HG02588 (cell line): ENCODE data around the gene XYLT2.
A peak's percentile ranks its signal among the peaks of the same experiment; 100 is the strongest.
"Not testable (repeated sequence)": the region's sequence is repeated elsewhere in the genome, so short reads cannot be mapped to it uniquely, and the experiment has no call there.

Experiments used
- ATAC-seq: cut with Tn5 transposase; IDR thresholded peaks from one replicate; pipeline ENCODE4 v1.9.1; 2021; ENCODE audit warnings: mild to moderate bottlenecking, moderate library complexity; ENCODE audit not compliant: unreplicated experiment

XYLT2 gene

DNA sequence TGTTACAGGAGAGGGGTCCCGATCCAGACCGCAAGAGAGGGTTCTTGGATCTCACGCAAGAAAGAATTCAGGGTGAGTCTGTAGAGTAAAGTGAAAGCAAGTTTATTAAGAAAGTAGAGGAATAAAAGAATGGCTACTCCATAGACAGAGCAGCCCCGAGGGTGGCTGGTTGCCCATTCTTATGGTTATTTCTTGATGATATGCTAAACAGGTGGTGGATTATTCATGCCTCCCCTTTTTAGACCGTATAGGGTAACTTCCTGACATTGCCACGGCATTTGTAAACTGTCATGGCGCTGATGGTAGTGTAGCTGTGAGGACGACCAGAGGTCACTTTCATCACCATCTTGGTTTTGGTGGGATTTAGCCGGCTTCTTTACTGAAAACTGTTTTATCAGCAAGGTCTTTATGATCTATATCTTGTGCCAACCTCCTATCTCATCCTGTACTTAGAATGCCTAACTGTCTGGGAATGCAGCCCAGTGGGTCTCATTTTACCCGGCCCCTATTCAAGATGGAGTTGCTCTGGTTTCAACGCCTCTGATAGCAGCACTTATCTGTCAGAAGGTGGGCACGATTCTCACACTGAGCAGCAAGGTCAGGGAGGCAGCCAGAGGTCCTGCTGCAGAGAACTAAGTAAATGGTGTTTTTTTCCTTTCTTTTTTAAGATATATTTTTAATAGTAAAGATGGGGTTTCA lies 26.5 kb upstream of the XYLT2 start:
- no peak for ATAC-seq

DNA sequence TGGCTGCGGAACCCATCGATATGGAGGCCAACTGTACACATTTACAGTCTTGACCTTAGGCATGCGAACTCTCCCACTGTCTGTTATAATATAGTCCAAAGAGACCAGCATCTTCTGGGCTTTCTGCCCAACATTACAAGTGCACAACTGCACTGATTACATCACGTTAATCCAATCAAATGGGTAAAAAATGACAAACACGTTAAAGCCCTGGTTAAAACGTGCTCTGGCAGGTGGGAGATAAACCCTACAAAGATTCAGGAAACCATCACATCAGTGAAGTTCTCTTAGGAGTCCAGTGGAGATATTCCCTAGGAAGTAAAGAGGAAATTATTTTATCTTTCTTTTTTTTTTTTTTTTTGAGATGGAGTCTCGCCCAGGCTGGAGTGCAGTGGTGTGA lies 23.7 kb upstream of the XYLT2 start:
- no peak for ATAC-seq

DNA sequence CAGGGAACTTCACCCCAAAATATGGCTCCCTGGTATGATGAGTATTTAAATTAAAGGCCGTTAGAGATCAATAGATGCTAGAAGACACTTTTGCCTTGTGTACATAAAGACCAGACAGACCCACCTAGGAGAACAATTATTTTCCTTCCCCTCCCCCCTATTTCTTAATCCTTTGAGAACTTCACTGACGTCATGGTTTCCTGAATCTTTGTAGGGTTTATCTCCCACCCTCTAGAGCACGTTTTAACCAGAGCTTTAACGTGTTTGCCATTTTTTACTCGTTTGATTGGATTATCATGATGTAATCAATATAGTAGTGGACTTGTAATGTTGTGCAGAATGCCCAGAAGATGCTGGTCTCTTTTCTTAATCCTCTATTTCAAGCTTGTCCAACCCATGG lies 22.9 kb upstream of the XYLT2 start:
- no peak for ATAC-seq

DNA sequence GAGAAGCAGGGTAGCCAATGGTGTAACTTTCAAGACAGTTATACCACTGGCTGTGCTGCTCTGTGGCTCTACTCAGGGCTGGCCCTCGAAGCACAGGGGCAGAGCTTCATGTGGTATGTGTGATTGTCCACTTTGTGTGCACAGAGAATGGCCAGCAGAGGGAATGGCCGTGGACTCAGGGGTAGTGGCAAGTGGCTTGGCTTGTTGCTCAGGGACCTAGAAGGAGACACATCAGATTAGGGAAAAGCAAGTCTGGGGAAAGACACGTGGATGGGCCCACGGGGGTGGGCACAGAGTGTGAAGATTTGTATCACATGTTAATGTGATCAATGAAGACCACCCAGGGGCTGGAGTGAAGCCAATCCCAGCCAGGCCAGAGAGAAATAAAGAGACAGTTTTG lies 20.0 kb upstream of the XYLT2 start:
- no peak for ATAC-seq

DNA sequence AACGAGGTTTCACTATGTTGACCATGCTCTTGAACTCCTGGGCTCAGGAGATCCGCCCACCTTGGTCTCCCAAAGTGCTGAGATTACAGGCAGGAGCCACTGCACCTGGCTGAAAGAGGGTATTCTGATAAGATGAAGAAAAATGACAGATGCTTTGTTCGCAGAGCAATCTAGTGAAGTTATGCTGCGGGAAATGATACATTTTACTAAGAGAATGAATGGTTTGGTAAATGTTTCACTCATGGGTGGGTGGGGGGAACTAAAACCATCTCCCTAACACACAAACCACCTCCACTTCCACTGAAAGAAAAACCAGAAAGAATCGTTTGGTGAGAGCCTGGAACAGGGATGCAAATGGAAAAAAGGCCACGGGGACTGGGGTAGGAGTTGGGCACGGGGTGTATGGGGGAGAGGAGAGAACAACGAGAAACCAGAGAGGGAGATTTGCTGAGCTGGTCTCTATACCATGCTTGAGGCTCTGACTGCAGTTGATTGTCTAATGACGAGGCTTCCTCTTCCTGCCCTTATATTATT lies 19.0 kb upstream of the XYLT2 start:
- ATAC-seq = no peak

DNA sequence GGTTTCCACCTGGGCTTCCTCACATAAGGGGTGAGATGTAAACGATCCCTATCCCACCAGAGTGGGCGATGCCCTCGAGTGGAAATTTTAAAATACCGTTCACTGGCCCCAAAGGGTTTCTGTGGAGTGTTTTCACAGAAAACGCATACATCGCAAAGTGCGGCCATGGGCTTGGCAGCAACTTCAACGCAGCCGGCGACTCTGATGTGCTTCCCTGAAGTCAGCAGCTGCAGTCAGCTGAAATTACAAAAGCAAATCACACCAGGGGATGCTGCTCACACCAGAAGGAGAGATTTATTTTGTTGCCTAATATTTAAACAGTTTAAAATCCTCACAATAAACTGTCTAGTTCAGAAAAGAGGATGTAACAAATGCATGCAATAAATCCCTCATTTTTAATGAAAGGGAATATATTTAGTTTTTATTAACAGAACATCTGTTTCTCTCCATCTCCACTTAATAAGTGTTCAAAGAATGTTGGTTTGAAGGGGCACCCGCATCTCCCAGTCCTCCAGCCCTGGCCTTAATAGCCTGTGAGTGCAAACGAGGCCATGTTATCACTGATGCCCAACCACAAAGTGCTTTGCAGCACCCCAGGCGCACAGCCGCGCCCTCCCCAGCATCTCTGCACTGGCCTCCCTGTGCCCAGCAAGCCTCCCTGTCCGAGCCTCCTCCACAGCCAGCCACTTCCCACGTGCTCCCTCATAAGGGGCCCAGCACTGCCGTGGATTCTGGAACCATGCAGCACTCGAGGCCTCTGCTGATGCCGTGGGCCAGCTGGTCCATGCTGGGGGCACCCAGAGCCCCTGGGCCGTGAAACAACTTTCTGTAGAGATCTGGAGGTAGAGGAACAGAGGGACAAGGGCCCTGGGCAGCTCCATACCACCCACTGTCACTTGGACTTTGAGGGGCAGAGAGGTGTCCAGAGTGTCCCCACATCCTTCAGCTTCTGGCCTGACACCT lies 17.3 kb upstream of the XYLT2 start:
- ATAC-seq = no peak

DNA sequence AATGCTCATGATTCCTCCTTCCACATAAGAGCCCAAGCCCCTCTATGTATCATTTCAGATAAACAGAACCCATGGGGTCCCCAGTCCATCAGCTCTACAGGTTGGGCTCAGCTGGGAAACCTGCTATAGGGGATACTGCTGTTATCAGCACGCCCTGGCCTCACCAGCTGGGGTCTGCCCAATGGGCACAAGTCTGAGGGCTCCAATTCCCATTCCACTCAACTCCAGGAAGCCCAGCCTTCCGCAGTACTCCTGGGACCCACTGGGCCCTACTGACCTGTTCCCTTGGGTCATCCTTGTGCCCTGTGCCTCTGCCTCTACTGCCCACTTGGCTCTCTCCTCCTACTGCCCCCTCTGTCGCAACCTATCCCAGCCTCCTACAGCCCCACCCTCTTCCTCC lies 16.2 kb upstream of the XYLT2 start:
- ATAC-seq = no peak

DNA sequence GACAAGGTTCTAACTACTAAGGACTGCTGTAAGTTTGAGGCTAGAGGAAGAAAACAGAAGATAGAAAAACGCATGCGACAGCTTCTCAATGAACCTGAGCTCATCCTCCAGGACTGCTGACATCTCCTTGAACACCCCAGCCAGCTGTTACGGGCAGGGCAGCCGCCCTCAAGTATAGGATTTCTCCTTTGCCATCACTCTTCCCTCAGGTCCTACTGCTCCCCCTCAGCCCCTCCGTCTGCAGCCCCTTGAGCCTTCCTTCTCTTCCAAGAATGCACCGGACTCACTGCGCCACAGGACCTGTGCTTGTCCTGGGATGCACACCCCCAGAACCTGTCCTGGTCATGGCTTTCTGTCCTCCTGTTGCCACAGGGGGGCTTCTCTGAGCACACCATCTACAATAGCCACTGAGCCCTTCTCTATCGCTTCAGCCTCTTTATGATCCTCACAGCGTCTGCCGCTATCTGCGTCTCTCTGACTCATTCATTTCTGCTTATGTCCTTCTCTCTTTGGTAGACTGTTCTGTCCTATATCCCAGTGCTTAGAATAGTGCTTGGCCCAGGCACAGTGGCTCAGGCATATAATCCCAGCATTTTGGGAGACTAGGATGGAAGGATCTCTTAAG lies 15.7 kb upstream of the XYLT2 start:
- ATAC-seq = no peak

DNA sequence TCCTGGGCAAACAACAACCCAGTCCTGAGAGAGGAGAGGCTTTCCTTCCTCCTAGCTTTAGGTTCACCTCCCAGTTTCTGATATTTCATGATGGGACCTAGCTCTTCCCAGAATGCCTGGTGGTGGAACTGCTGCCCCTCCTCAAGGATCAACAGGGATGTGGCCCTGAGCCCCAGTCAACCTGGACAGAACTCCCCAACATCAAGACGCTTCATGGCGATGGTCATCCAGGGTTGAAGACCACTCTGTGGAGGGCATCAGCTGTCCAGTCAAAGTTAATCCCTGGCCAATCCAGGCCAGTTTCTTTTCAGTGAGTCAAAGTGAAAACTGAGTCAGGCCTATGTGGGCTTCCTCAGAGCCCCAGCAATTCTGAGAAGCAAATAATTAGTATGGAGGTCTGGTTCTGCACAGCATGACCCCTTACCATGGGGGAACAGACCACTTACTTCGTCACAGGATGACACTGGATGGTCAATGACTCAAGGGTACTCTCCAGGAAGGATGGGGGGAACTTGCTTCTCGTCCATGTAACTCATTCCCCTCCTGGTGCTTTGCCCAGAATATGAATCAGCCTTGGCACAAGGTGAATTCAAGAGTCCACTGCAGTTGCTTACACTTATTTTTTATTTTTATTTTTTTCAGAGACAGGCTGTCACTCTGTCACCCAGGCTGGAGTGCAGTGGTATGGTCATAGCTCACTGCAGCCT lies 14.7 kb upstream of the XYLT2 start:
- no peak for ATAC-seq

DNA sequence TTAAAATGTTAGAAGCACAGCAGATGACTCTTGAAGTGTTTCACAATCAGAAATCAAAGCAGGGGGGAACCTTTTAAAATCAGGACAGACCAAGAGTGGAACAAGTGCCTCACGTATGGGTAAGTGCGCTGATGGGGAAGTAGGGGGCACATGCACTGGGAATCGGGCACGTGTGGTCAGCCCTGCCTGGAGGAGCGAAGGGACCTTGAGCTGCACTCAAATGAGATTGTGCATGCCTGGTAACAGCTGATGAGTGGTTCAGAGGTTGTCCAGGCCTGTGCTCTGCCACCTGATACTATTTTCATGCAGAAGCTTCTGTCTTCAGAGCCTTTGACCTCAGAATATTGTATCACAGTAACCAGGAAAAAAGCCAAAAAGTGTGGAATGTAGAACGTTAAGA lies 13.7 kb upstream of the XYLT2 start:
- no peak for ATAC-seq

DNA sequence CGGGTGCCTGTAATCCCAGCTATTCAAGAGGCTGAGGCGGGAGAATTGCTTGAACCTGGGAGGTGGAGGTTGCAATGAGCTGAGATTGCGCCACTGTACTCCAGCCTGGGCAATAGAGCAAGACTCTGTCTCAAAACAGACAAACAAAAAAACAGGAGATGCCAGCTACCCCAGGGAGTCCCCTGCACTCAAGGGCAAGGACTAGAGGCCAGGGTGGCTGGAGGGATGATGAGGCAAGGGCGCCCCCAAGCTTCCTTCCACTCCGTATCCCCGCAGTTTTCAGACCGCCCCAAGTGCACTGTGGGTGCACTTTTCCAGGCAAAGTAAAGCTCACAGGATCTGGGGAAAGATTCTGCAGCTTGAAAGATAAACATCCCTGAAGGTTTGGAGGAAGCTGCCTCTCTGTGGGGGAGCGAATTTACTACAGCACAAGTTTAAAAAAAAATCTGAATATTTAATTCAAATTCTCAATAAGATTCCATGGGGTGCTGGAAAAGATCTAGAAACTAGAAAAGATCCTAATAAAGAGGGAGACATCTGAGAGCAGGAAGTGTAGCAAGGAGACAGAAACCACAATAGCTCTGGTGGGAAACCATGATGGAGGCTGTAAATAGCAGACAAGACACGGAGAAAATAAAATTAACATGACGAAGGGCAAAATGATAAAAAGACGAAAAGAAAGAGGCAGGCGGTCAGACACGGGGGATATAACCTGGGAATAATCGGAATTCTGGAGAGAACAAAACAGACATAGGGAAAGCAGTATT lies 12.5 kb upstream of the XYLT2 start:
- not testable (repeated sequence) for ATAC-seq

DNA sequence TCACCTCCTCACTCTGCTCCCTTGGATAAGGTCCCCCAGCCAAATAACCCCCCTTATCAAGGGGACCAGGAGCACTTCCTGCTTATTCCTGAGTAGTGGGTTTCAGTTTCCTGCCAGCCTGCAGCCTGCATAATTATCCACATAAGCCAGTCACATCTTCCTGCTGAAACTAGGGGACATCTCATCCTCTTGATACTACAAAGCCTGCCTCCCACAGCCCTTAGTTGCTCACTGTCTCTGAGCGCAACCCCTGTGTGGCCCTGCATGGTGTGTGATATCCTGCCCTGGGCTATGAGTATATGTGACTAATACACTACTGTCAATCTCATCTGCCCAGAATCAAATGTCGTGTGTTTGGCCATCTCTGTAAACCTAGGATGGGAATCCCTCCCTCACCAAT lies 8.0 kb upstream of the XYLT2 start:
- ATAC-seq = no peak

DNA sequence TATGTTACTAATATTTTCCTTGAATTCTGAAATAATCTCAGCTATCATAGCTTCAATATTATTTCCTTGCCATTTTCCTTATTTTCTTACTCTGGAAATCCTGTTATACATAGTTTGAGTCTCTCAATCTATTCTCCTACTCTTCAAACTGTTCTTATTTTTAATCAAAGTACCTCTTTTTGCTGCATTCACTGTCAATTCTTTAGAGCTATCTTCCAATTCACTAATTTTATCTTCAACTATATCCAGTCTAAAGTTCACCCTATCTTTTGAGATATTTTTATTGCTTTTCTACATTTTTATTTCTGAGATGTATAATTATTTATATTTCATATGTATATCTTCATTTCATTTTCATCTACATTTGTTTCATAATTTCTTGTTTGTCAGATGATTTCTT lies 7.3 kb upstream of the XYLT2 start:
- no peak for ATAC-seq

DNA sequence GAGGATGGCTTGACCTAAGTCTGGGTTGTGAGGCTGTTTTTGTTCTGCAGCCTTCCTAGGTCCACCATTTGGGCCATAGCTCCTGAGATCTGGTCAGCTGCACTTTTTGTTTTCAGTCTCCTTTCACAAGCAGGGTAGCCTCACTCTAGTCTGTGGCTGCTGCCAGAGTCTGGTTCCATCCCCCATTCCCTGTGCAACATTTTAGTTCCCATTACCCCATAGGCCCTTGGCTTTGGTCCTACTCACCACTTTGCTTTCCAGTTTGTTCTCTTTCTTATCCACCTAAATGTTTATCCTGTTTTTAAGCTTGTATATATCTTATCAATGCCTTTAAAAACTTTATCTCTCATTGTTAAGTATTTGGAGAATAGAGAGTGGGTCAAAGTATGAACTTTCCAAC lies 6.5 kb upstream of the XYLT2 start:
- ATAC-seq = no peak

DNA sequence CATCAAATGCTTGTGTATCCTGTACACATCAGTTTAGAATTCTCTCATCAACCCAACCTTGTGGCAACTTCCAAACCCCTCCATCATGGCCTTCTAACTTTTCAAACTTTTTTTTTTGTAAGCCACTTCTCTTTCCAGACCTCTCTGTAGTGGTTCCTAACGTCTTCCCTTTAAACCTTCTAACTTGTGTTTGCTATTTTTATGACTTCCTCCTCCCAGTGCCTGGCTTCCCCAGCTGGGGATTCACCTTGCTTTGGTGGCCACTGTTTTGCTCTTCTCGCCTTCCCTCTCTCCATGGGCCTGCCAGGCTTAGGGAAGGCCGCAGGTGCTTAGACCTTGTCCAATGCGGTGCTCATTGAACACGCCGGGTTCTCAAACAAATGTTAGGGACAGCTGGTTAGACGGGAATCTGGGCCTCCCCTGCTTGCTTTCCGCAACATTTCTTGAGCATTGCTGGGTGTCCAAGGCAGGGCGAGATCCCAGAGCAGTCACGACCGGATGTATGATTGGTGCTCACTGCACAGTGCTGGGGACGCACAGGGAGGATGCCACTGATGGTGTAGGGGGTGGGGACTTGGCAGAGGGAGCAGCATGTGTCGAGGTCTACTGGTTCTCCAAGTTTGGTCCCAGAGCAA lies 1.1 kb upstream of the XYLT2 start:
- no peak for ATAC-seq

DNA sequence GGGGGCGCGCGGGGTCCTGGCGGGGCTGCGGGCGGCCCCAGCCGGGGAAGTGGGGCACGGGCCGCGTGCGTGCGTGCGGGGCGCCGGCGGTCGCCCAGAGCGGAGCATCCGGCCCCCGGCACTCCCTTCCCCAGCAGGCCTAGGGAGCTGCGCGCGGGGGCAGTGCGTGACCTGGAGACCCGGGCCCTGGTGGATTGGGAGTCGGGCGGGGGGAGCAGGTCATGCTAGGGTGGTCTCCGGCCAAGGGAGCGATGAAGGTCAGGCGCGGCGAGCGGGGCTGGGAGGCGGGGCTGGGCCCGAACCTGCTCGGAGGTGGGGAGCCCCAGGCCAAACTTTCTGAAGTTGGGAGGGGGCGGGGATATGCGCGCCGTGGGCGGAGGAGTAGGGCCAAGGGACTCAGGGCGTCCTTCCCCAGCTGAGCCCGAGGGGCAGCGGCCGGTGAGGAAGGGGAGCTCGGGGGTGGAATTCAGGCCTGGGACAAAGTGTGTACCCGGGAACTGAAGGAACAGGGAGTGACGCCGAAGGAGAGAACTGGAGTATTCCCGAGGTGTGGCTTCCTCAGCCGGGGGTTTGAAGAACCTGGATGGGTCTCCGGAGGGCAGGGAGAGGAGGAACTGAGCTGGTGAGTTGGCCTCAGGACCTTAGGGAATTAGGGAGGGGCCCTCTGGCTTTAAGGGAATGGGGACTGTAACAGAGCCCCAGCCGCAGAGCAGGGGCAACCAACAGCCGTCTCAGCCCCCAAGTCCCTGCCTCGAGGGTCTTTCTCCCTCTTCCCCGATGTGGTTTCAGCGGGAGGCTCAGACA lies 589 bp downstream of the XYLT2 start:
- peak; percentile 53 for ATAC-seq

DNA sequence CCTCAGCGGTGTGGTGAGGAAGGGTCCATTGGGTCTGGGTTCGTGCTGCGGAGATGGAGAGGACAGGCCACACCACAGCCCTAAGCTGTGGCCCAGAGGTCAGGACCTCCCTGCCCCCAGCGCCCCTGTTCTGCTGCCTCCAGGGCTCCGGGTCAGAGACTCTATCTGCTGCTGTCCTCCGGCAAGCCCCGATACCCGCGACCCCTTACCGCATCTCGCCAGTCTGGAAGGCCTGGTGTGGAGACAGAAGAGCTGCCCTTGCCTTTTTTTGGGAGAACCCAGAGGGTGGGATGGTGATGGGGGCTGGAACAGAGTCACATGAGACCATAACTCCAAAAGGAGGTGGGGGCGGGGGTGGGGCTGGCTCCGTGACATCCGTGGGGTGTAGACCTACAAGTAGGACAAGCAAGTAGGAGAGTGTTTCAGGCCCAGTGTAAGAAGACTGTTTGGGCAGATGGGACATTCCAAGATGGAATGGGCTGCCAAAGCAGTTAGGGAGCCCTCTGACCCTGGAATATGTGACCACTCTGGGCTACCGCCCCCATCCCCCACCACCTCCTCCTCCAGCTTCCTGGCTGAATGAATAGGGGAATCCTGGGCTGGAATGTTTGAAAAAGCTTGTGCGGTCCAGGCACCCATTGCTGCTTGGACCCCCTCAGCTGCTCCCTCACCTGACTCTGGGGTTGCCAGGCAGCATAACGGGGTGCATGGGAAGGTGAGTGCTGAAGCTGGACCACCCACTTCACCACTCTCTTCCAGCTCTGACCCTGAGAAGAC lies 1.4 kb downstream of the XYLT2 start:
- ATAC-seq = no peak

DNA sequence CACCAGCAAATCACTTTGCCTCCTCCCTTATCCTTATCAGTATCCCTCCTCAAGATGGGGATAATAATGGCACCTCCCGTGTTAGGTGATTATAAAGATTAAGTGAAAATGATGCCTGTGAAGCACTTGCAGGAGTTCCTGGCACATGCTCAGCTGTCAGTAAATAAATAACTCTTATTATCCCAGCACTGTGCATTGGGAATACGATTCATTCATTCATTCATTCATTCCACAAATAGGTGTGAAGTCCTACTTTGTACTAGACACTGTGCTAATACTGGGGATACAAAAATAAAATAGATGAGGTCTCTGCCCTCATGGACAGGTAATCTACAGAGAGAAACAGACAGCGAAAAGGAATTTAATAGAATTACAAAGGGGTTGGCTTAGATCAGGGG lies 2.0 kb downstream of the XYLT2 start:
- ATAC-seq = no peak
